ENCODE results near the gene MACO1.
"Not testable (repeated sequence)": the region's sequence is repeated elsewhere in the genome, so short reads cannot be mapped to it uniquely, and the experiment has no call there.

The MACO1 gene

GRCh38 chr1:25430073-25430966 lies at the start of gene MACO1:
Gene MACO1 (plus strand): TSS chr1:25430897. CDS start chr1:25431099, 202 bp downstream.
- DNase-seq, result peak; percentile 98

- DNase-seq, result not testable (repeated sequence)
Observed at GRCh38 chr1:25382543-25382942, 48.2 kb upstream of the MACO1 start.

GRCh38 chr1:25383090-25383489 lies 47.6 kb upstream of the MACO1 start:
- not testable (repeated sequence) for DNase-seq

- DNase-seq, result not testable (repeated sequence)
Observed at GRCh38 chr1:25383875-25384274, 46.8 kb upstream of the MACO1 start.

GRCh38 chr1:25387096-25387495 lies 43.6 kb upstream of the MACO1 start:
- not testable (repeated sequence) for DNase-seq

- peak; percentile 29 for DNase-seq
Observed at GRCh38 chr1:25388691-25389090, 42.0 kb upstream of the MACO1 start.

GRCh38 chr1:25389721-25390120 lies 41.0 kb upstream of the MACO1 start:
- not testable (repeated sequence) for DNase-seq

GRCh38 chr1:25392841-25393240 lies 37.9 kb upstream of the MACO1 start:
- DNase-seq, result no peak

GRCh38 chr1:25397549-25397948 lies 33.1 kb upstream of the MACO1 start:
- not testable (repeated sequence) for DNase-seq

- not testable (repeated sequence) for DNase-seq
Observed at GRCh38 chr1:25398079-25398478, 32.6 kb upstream of the MACO1 start.

- peak; percentile 48 for DNase-seq
Observed at GRCh38 chr1:25402947-25403803, 27.5 kb upstream of the MACO1 start.

- not testable (repeated sequence) for DNase-seq
Observed at GRCh38 chr1:25405731-25406305, 24.9 kb upstream of the MACO1 start.

GRCh38 chr1:25409641-25410427 lies 20.9 kb upstream of the MACO1 start:
- DNase-seq, result not testable (repeated sequence)

GRCh38 chr1:25412872-25413623 lies 17.6 kb upstream of the MACO1 start:
- DNase-seq, result not testable (repeated sequence)

GRCh38 chr1:25414157-25414556 lies 16.5 kb upstream of the MACO1 start:
- DNase-seq, result not testable (repeated sequence)

- not testable (repeated sequence) for DNase-seq
Observed at GRCh38 chr1:25414578-25414977, 16.1 kb upstream of the MACO1 start.

- not testable (repeated sequence) for DNase-seq
Observed at GRCh38 chr1:25417280-25417679, 13.4 kb upstream of the MACO1 start.

- not testable (repeated sequence) for DNase-seq
Observed at GRCh38 chr1:25419339-25419738, 11.4 kb upstream of the MACO1 start.

- DNase-seq, result not testable (repeated sequence)
Observed at GRCh38 chr1:25420715-25421114, 10.0 kb upstream of the MACO1 start, which contains the start of gene RHCE. Gene RHCE (minus strand): TSS chr1:25420825. CDS start chr1:25420786, 39 bp downstream.

GRCh38 chr1:25423206-25423605 lies 7.5 kb upstream of the MACO1 start:
- not testable (repeated sequence) for DNase-seq

All from DMS53 (cell line).